Measurements from ENCODE around the gene FAM78A. TPM values are rescaled to one million over a fixed set of nuclear protein-coding genes. Genes with fewer than 3 reads are reported as not detected.

The FAM78A gene
- polyA plus RNA-seq, 3 donors: 6.4 to 40.6 (median 7.2) TPM

DNA sequence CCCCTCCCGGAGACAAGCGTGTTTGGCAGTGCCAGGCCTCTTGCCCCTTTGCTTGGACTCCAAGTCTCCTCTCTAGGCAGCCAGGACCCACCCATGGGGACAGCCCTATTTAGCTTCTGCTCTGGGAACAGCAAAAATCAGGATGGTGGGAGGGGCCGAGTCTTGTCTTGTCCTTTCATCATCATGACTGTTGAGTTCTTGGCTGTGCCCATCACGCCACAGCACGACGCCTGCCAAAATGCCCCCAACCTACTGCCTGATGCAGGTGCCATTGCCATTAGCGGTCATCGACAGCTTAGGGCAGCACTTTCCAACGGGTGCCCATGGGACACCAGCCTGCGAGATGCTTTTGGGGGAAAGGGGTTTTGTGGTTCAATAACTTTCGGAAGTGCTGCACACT lies 32.1 kb upstream of the FAM78A start:
- intact Hi-C loops (cut with micrococcal nuclease): no loop called here
- Mint-ChIP-seq H3K27me3 (ENCODE audit: low read depth in 3 of 3) (peaks cover 2 to 12% (median 6%) of the 10 kb centered on the region in 3 donors), H3K36me3 (no peaks in the 10 kb centered on the region), H3K9me3 (peaks cover 0 to 4% (median 0%) of the 10 kb centered on the region in 7 donors), H3K27ac (no peak overlapping the region), H3K4me3 (no peak overlapping the region), H3K4me1 (peaks cover 10% of the 10 kb centered on the region)
- no peak overlapping the region for H2AFZ ChIP-seq (ENCODE audit: insufficient read depth, low read depth, low read length, poor library complexity, severe bottlenecking)
- H3K27me3 ChIP-seq (ENCODE audit: control insufficient read depth in 2 of 2, insufficient read depth in 2 of 2, low read length in 2 of 2): peaks cover 0 to 5% of the 10 kb centered on the region in 2 donors
- 96% methylated on average over 5 of the region's 11 CpGs for WGBS (ENCODE audit: insufficient coverage)
- H3K36me3 ChIP-seq (replicated peaks in 1 of 2; ENCODE audit: control insufficient read depth in 1 of 2, insufficient read depth in 2 of 2, low read length in 2 of 2): no peaks in the 10 kb centered on the region
- no peak for DNase-seq
- H3K27ac ChIP-seq (ENCODE audit: low read depth in 1 of 2, low read length in 2 of 2): no peak overlapping the region
- TF ChIP-seq, protein P1, sequence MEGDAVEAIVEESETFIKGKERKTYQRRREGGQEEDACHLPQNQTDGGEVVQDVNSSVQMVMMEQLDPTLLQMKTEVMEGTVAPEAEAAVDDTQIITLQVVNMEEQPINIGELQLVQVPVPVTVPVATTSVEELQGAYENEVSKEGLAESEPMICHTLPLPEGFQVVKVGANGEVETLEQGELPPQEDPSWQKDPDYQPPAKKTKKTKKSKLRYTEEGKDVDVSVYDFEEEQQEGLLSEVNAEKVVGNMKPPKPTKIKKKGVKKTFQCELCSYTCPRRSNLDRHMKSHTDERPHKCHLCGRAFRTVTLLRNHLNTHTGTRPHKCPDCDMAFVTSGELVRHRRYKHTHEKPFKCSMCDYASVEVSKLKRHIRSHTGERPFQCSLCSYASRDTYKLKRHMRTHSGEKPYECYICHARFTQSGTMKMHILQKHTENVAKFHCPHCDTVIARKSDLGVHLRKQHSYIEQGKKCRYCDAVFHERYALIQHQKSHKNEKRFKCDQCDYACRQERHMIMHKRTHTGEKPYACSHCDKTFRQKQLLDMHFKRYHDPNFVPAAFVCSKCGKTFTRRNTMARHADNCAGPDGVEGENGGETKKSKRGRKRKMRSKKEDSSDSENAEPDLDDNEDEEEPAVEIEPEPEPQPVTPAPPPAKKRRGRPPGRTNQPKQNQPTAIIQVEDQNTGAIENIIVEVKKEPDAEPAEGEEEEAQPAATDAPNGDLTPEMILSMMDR (IDR thresholded peaks at IDR 0.05): no peak
- no peak overlapping the region for H3K4me2 ChIP-seq (replicated peaks; ENCODE audit: extremely low read depth, low read length, poor library complexity, severe bottlenecking)
- H3K9me3 ChIP-seq (replicated peaks in 1 of 2; ENCODE audit: control insufficient read depth in 1 of 2, insufficient read depth in 1 of 2, low read length in 2 of 2): no peaks in the 10 kb centered on the region
- no peak overlapping the region for H3K9ac ChIP-seq (ENCODE audit: insufficient read depth, low read length, poor library complexity, severe bottlenecking)
- H3K4me3 ChIP-seq (replicated peaks in 1 of 3; ENCODE audit: low read depth in 2 of 3, low read length in 3 of 3): no peak overlapping the region
- H4K20me1 ChIP-seq (ENCODE audit: insufficient read depth, low read length): no peaks in the 10 kb centered on the region
- no peaks in the 10 kb centered on the region for H3K79me2 ChIP-seq (ENCODE audit: insufficient read depth, low read length)
- H3K4me1 ChIP-seq (ENCODE audit: control insufficient read depth in 1 of 2, insufficient read depth in 2 of 2, low read length in 2 of 2): peaks cover 3 to 7% of the 10 kb centered on the region in 2 donors

DNA sequence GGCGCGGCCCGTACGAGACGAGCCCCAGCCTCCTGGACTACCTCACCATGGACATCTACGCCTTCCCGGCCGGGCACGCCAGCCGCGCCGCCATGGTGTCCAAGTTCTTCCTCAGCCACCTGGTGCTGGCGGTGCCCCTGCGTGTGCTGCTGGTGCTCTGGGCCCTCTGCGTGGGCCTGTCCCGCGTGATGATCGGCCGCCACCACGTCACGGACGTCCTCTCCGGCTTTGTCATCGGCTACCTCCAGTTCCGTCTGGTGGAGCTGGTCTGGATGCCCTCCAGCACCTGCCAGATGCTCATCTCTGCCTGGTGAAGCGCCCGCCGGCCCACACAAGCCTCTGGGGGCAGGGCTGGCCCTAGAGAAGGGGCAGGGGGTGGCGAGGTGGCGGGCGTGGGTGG lies 31.7 kb upstream of the FAM78A start:
- no peaks in the 10 kb centered on the region for H3K36me3 Mint-ChIP-seq
- 93% methylated on average over 31 of the region's 31 CpGs for WGBS (ENCODE audit: insufficient coverage)
- H3K79me2 ChIP-seq (ENCODE audit: insufficient read depth, low read length): no peaks in the 10 kb centered on the region

More for the DNA sequence above, 31.7 kb upstream of the FAM78A start:
- no peak for DNase-seq
- peaks cover 3 to 7% of the 10 kb centered on the region in 2 donors for H3K4me1 ChIP-seq (ENCODE audit: control insufficient read depth in 1 of 2, insufficient read depth in 2 of 2, low read length in 2 of 2)
- Mint-ChIP-seq H3K4me1 (peaks cover 10% of the 10 kb centered on the region), H3K27ac (no peak overlapping the region), H3K27me3 (ENCODE audit: low read depth in 3 of 3) (peaks cover 2 to 12% (median 6%) of the 10 kb centered on the region in 3 donors), H3K4me3 (no peak overlapping the region), H3K9me3 (peaks cover 0 to 4% (median 0%) of the 10 kb centered on the region in 7 donors)
- no peak overlapping the region for H3K27ac ChIP-seq (ENCODE audit: low read depth in 1 of 2, low read length in 2 of 2)
- no peak overlapping the region for H3K9ac ChIP-seq (ENCODE audit: insufficient read depth, low read length, poor library complexity, severe bottlenecking)
- no peak overlapping the region for H3K4me3 ChIP-seq (replicated peaks in 1 of 3; ENCODE audit: low read depth in 2 of 3, low read length in 3 of 3)
- intact Hi-C loops (cut with micrococcal nuclease): no loop called here
- H4K20me1 ChIP-seq (ENCODE audit: insufficient read depth, low read length): no peaks in the 10 kb centered on the region
- TF ChIP-seq, protein P1 (IDR thresholded peaks at IDR 0.05): no peak
- no peak overlapping the region for H3K4me2 ChIP-seq (replicated peaks; ENCODE audit: extremely low read depth, low read length, poor library complexity, severe bottlenecking)
- no peaks in the 10 kb centered on the region for H3K36me3 ChIP-seq (replicated peaks in 1 of 2; ENCODE audit: control insufficient read depth in 1 of 2, insufficient read depth in 2 of 2, low read length in 2 of 2)
- no peaks in the 10 kb centered on the region for H3K9me3 ChIP-seq (replicated peaks in 1 of 2; ENCODE audit: control insufficient read depth in 1 of 2, insufficient read depth in 1 of 2, low read length in 2 of 2)
- no peak overlapping the region for H2AFZ ChIP-seq (ENCODE audit: insufficient read depth, low read depth, low read length, poor library complexity, severe bottlenecking)
- H3K27me3 ChIP-seq (ENCODE audit: control insufficient read depth in 2 of 2, insufficient read depth in 2 of 2, low read length in 2 of 2): peaks cover 0 to 5% of the 10 kb centered on the region in 2 donors
